ENCODE data around the gene AMDHD1. TPM values are rescaled to one million over a fixed set of nuclear protein-coding genes. Genes with fewer than 3 reads are reported as not detected.

AMDHD1 gene
- polyA plus RNA-seq, 1 donor (not counting 4 experiments of a cell fraction or from before 2014, with no cell fraction given) = 0.68 TPM

- Histone ChIP-seq H3K9ac (ENCODE audit: control insufficient read depth, extremely low read depth, insufficient read depth, low read length) (no peak overlapping the region), H3K27me3 (ENCODE audit: control insufficient read depth, extremely low read depth, insufficient read depth, low read length) (no peaks in the 10 kb centered on the region), H2AFZ (ENCODE audit: control insufficient read depth, low read length) (no peak overlapping the region), H4K20me1 (ENCODE audit: control insufficient read depth, extremely low read depth, insufficient read depth, low read length) (no peaks in the 10 kb centered on the region), H3K4me1 (ENCODE audit: control insufficient read depth, extremely low read depth, insufficient read depth, low read length) (no peaks in the 10 kb centered on the region), H3K36me3 (ENCODE audit: control insufficient read depth in 2 of 2, extremely low read depth in 1 of 2, insufficient read depth in 2 of 2, low read length in 2 of 2) (no peaks in the 10 kb centered on the region), H3K9me3 (ENCODE audit: control insufficient read depth, low read depth, low read length) (no peaks in the 10 kb centered on the region), H3K4me2 (ENCODE audit: control insufficient read depth, extremely low read depth, insufficient read depth, low read depth, low read length) (no peak overlapping the region), H3K9me1 (ENCODE audit: control insufficient read depth, extremely low read depth, insufficient read depth, low read length) (no peaks in the 10 kb centered on the region), H3K27ac (ENCODE audit: control insufficient read depth, insufficient read depth, low read length) (no peak overlapping the region), H3K4me3 (ENCODE audit: control insufficient read depth in 2 of 3, extremely low read depth in 1 of 3, insufficient read depth in 2 of 3, low read depth in 1 of 3, low read length in 3 of 3) (no peak overlapping the region), H3K79me2 (ENCODE audit: control insufficient read depth, insufficient read depth, low read length) (no peaks in the 10 kb centered on the region)
- DNase-seq (ENCODE audit: low read depth, low spot score) = no peak
- no peak for FAIRE-seq
- TF ChIP-seq CTCF (optimal IDR thresholded peaks at IDR 0.05 in 1 of 3, IDR thresholded peaks at IDR 0.05 in 1 of 3, conservative IDR thresholded peaks at IDR 0.05 in 1 of 3; ENCODE audit: extremely low read depth in 1 of 3, insufficient read depth in 2 of 3, low read length in 3 of 3) = peak in 1 of 3 experiments; percentile 21
- TF ChIP-seq EZH2 (IDR thresholded peaks at IDR 0.05; ENCODE audit: low read length) = no peak
- dilution Hi-C loops (cut with MboI; ENCODE audit: extremely low pct_ligation_motif_present, low sequenced_read_pairs) = no loop called here
Observed at GRCh38 chr12:95963096-95963495, 20.0 kb downstream of the AMDHD1 start.

GRCh38 chr12:95966287-95966870, 23.2 kb downstream of the AMDHD1 start:
- no peaks in the 10 kb centered on the region for H3K79me2 ChIP-seq (ENCODE audit: control insufficient read depth, insufficient read depth, low read length)
- no peaks in the 10 kb centered on the region for H3K9me3 ChIP-seq (ENCODE audit: control insufficient read depth, low read depth, low read length)
- FAIRE-seq (no peak), DNase-seq (ENCODE audit: low read depth, low spot score) (no peak)
- H3K27me3 ChIP-seq (ENCODE audit: control insufficient read depth, extremely low read depth, insufficient read depth, low read length) = no peaks in the 10 kb centered on the region
- no peak overlapping the region for H3K4me3 ChIP-seq (ENCODE audit: control insufficient read depth in 2 of 3, extremely low read depth in 1 of 3, insufficient read depth in 2 of 3, low read depth in 1 of 3, low read length in 3 of 3)
- no peak overlapping the region for H3K27ac ChIP-seq (ENCODE audit: control insufficient read depth, insufficient read depth, low read length)
- no peak overlapping the region for H3K9ac ChIP-seq (ENCODE audit: control insufficient read depth, extremely low read depth, insufficient read depth, low read length)
- H3K4me2 ChIP-seq (ENCODE audit: control insufficient read depth, extremely low read depth, insufficient read depth, low read depth, low read length) = no peak overlapping the region
- H3K9me1 ChIP-seq (ENCODE audit: control insufficient read depth, extremely low read depth, insufficient read depth, low read length) = no peaks in the 10 kb centered on the region
- no peaks in the 10 kb centered on the region for H3K36me3 ChIP-seq (ENCODE audit: control insufficient read depth in 2 of 2, extremely low read depth in 1 of 2, insufficient read depth in 2 of 2, low read length in 2 of 2)
- no peaks in the 10 kb centered on the region for H4K20me1 ChIP-seq (ENCODE audit: control insufficient read depth, extremely low read depth, insufficient read depth, low read length)
- dilution Hi-C loops (cut with MboI; ENCODE audit: extremely low pct_ligation_motif_present, low sequenced_read_pairs) = no loop called here
- TF ChIP-seq EZH2 (IDR thresholded peaks at IDR 0.05; ENCODE audit: low read length) (no peak), CTCF (optimal IDR thresholded peaks at IDR 0.05 in 1 of 3, IDR thresholded peaks at IDR 0.05 in 1 of 3, conservative IDR thresholded peaks at IDR 0.05 in 1 of 3; ENCODE audit: extremely low read depth in 1 of 3, insufficient read depth in 2 of 3, low read length in 3 of 3) (no peak)
- H2AFZ ChIP-seq (ENCODE audit: control insufficient read depth, low read length) = no peak overlapping the region
- H3K4me1 ChIP-seq (ENCODE audit: control insufficient read depth, extremely low read depth, insufficient read depth, low read length) = peaks cover 4% of the 10 kb centered on the region

Data from keratinocyte (primary cell).